ENCODE results near the gene ASB5.

The ASB5 gene, protein sequence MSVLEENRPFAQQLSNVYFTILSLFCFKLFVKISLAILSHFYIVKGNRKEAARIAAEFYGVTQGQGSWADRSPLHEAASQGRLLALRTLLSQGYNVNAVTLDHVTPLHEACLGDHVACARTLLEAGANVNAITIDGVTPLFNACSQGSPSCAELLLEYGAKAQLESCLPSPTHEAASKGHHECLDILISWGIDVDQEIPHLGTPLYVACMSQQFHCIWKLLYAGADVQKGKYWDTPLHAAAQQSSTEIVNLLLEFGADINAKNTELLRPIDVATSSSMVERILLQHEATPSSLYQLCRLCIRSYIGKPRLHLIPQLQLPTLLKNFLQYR

GRCh38 chr4:176268963-176269362 lies at the start of gene ASB5:
TSS of gene ASB5 (minus strand) at chr4:176269222. CDS start at chr4:176269108, 114 bp downstream.
- ATAC-seq, result no peak
- TF ChIP-seq ZNF70 (CRISPR knock-in tag; IDR thresholded peaks at IDR 0.05) (no peak), POU6F1 (CRISPR knock-in tag; IDR thresholded peaks at IDR 0.05; ENCODE audit: borderline replicate concordance, low read depth) (no peak)

DNA sequence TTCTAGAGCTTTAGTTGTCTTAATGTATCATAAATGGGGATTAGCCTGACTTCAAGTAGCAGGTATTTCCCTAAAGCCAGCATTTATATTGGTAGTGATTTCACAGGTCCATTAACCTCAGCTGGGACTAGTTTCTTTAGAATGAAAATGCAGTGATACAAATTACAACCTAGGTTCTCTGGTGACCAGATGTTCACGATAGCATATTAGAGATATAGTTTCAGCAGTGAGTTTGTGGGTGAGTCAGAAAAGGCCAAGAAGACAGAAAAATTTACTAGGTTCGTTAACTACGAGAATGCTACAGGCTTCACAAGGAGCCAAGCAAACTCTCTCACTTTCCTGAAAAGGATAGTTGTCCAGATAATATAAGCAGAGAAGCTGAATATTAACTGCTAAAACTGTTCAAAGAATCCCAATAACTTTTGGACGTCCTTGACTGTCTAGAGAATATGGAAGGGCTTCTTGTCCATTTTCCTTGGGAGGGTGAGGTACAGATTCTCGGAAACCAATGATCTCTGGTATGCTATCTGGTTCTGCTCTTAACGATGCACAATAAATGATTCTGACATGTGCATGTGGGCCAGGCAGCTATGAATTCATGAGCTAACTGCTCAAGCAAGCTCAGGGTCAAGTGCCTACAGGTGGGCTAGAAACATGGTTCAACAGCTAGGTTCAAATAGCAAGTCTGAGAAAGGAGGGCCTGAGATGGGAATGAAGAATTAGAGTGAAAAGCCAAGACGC lies 44.7 kb upstream of the ASB5 start:
- peak; percentile 30; the same call in 1 of the 2 replicates for TF ChIP-seq TOX (CRISPR knock-in tag; IDR thresholded peaks at IDR 0.05; ENCODE audit: borderline replicate concordance)
- no peak for TF ChIP-seq ZC3H10 (CRISPR knock-in tag; IDR thresholded peaks at IDR 0.05)
- TF ChIP-seq CSDC2 (CRISPR knock-in tag; IDR thresholded peaks at IDR 0.05), result no peak
- no peak for TF ChIP-seq PATZ1 (CRISPR knock-in tag; IDR thresholded peaks at IDR 0.05; ENCODE audit: borderline replicate concordance)
- TF ChIP-seq ESRRG (CRISPR knock-in tag; IDR thresholded peaks at IDR 0.05), result no peak
- ATAC-seq, result peak; percentile 85

DNA sequence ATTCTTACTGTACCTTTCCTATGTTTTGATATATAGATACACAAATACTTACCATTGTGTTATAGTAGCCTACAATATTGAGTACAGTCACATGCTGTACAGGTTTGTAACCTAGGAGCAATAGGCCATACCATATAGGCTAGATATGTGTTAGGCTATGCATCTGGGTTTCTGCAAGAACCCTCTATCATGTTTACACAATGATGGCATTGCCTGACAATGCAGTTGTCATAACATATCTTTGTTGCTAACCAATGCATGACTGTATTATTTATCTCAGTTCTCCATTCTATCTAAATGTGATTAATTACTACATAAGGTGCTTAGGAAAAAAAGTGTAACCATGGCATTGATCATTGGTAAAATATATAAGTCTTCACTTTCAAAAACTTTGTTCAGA lies 40.8 kb upstream of the ASB5 start:
- no peak for ATAC-seq
- TF ChIP-seq SNAI2 (CRISPR knock-in tag; IDR thresholded peaks at IDR 0.05), result no peak
- no peak for TF ChIP-seq ESRRG (CRISPR knock-in tag; IDR thresholded peaks at IDR 0.05)
- TF ChIP-seq TOX (CRISPR knock-in tag; IDR thresholded peaks at IDR 0.05; ENCODE audit: borderline replicate concordance), result no peak
- no peak for TF ChIP-seq RARB (CRISPR knock-in tag; IDR thresholded peaks at IDR 0.05)
- no peak for TF ChIP-seq ISL1 (CRISPR knock-in tag; IDR thresholded peaks at IDR 0.05)
- TF ChIP-seq CSDC2 (CRISPR knock-in tag; IDR thresholded peaks at IDR 0.05), result no peak
- TF ChIP-seq TCF4 (CRISPR knock-in tag; IDR thresholded peaks at IDR 0.05; ENCODE audit: borderline replicate concordance), result no peak
- no peak for TF ChIP-seq ARNTL (CRISPR knock-in tag; IDR thresholded peaks at IDR 0.05; ENCODE audit: borderline replicate concordance, low read depth)
- no peak for TF ChIP-seq PPARA (CRISPR knock-in tag; IDR thresholded peaks at IDR 0.05; ENCODE audit: borderline replicate concordance)
- TF ChIP-seq OSR1 (CRISPR knock-in tag; IDR thresholded peaks at IDR 0.05), result no peak
- no peak for TF ChIP-seq PATZ1 (CRISPR knock-in tag; IDR thresholded peaks at IDR 0.05; ENCODE audit: borderline replicate concordance)
- no peak for TF ChIP-seq ZFP30 (CRISPR knock-in tag; IDR thresholded peaks at IDR 0.05)
- TF ChIP-seq, protein P1, sequence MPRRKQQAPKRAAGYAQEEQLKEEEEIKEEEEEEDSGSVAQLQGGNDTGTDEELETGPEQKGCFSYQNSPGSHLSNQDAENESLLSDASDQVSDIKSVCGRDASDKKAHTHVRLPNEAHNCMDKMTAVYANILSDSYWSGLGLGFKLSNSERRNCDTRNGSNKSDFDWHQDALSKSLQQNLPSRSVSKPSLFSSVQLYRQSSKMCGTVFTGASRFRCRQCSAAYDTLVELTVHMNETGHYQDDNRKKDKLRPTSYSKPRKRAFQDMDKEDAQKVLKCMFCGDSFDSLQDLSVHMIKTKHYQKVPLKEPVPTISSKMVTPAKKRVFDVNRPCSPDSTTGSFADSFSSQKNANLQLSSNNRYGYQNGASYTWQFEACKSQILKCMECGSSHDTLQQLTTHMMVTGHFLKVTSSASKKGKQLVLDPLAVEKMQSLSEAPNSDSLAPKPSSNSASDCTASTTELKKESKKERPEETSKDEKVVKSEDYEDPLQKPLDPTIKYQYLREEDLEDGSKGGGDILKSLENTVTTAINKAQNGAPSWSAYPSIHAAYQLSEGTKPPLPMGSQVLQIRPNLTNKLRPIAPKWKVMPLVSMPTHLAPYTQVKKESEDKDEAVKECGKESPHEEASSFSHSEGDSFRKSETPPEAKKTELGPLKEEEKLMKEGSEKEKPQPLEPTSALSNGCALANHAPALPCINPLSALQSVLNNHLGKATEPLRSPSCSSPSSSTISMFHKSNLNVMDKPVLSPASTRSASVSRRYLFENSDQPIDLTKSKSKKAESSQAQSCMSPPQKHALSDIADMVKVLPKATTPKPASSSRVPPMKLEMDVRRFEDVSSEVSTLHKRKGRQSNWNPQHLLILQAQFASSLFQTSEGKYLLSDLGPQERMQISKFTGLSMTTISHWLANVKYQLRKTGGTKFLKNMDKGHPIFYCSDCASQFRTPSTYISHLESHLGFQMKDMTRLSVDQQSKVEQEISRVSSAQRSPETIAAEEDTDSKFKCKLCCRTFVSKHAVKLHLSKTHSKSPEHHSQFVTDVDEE (CRISPR knock-in tag; IDR thresholded peaks at IDR 0.05), result no peak
- TF ChIP-seq ZNF70 (CRISPR knock-in tag; IDR thresholded peaks at IDR 0.05), result no peak
- no peak for TF ChIP-seq ZC3H10 (CRISPR knock-in tag; IDR thresholded peaks at IDR 0.05)
- no peak for TF ChIP-seq ZNF565 (CRISPR knock-in tag; conservative IDR thresholded peaks at IDR 0.05; ENCODE audit: low read depth)
- TF ChIP-seq ZFP3 (CRISPR knock-in tag; IDR thresholded peaks at IDR 0.05), result no peak
- no peak for TF ChIP-seq BACH2 (CRISPR knock-in tag; IDR thresholded peaks at IDR 0.05; ENCODE audit: borderline replicate concordance)
